ENCODE data around the gene AJAP1.

DNA sequence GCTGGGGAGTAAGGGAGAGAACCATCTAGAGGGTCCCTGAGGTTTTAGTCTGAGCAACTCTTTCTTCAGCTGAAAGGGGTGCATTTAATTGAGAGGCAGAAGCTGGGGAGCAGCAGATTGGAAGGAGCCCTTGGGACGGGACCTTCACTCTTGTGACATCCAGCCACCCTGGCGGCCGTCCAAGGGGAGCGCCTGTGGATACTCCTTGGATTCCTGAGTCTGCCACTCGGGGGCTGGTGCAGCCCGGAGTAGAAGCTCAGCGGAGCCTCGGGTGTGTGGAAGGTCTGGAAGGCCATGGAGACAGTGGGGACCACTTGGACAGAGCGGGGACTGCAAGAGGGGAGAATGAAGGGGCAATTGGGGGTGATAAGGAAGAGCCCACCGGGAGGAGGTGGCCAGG is 68.7 kb downstream of the AJAP1 start:
- TF ChIP-seq, protein P1, sequence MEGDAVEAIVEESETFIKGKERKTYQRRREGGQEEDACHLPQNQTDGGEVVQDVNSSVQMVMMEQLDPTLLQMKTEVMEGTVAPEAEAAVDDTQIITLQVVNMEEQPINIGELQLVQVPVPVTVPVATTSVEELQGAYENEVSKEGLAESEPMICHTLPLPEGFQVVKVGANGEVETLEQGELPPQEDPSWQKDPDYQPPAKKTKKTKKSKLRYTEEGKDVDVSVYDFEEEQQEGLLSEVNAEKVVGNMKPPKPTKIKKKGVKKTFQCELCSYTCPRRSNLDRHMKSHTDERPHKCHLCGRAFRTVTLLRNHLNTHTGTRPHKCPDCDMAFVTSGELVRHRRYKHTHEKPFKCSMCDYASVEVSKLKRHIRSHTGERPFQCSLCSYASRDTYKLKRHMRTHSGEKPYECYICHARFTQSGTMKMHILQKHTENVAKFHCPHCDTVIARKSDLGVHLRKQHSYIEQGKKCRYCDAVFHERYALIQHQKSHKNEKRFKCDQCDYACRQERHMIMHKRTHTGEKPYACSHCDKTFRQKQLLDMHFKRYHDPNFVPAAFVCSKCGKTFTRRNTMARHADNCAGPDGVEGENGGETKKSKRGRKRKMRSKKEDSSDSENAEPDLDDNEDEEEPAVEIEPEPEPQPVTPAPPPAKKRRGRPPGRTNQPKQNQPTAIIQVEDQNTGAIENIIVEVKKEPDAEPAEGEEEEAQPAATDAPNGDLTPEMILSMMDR (IDR thresholded peaks at IDR 0.05): no peak
- TF ChIP-seq POLR2AphosphoS5 (IDR thresholded peaks at IDR 0.05): no peak

All from breast epithelium (tissue), 3 donors.